NOMO-1 (cell line): ENCODE results near the gene PSRC1.
A peak's percentile ranks its signal among the peaks of the same experiment; 100 is the strongest.
"Not testable (repeated sequence)": the region's sequence is repeated elsewhere in the genome, so short reads cannot be mapped to it uniquely, and the experiment has no call there.

Source experiments
- DNase-seq, 2 experiments: peaks; one replicate each; lab custom pipeline; 2025; ENCODE audit not compliant: unreplicated experiment in 2 of 2; lab: John Stamatoyannopoulos, UW

Gene PSRC1

GRCh38 chr1:109296782-109297181 is 13.8 kb upstream of the PSRC1 start:
- no peak for DNase-seq

- DNase-seq, result no peak
Measured at GRCh38 chr1:109295712-109296415, 12.9 kb upstream of the PSRC1 start.

- peak; percentile 46 to 77 for DNase-seq
Measured at GRCh38 chr1:109294481-109294880, 11.5 kb upstream of the PSRC1 start.

GRCh38 chr1:109293026-109293425 is 10.1 kb upstream of the PSRC1 start:
- no peak for DNase-seq

GRCh38 chr1:109292364-109292763 is 9.4 kb upstream of the PSRC1 start:
- no peak for DNase-seq

GRCh38 chr1:109290998-109291397 is 8.1 kb upstream of the PSRC1 start:
- peak; percentile 69 to 91 for DNase-seq

GRCh38 chr1:109290137-109290536 is 7.2 kb upstream of the PSRC1 start:
- no peak for DNase-seq

- DNase-seq, result not testable (repeated sequence)
Measured at GRCh38 chr1:109286762-109287161, 3.8 kb upstream of the PSRC1 start.

- DNase-seq, result no peak
Measured at GRCh38 chr1:109283748-109284600, 1.0 kb upstream of the PSRC1 start.

- no peak for DNase-seq
Measured at GRCh38 chr1:109282497-109282951, 421 bp downstream of the PSRC1 start.

GRCh38 chr1:109281680-109282496 is 1.1 kb downstream of the PSRC1 start:
- DNase-seq, result peak; percentile 28 to 56

- DNase-seq, result no peak
Measured at GRCh38 chr1:109280862-109281261, 2.1 kb downstream of the PSRC1 start.

- no peak for DNase-seq
Measured at GRCh38 chr1:109279615-109280278, 3.2 kb downstream of the PSRC1 start.

GRCh38 chr1:109277434-109278204 is 5.3 kb downstream of the PSRC1 start:
- peak; percentile 42 to 65 for DNase-seq

- DNase-seq, result no peak
Measured at GRCh38 chr1:109275706-109276345, 7.1 kb downstream of the PSRC1 start.

- no peak for DNase-seq
Measured at GRCh38 chr1:109274533-109275476, 8.1 kb downstream of the PSRC1 start.

GRCh38 chr1:109273570-109274288 is 9.2 kb downstream of the PSRC1 start:
- no peak for DNase-seq
